Measurements from ENCODE around the gene TNS3.

The TNS3 gene

DNA sequence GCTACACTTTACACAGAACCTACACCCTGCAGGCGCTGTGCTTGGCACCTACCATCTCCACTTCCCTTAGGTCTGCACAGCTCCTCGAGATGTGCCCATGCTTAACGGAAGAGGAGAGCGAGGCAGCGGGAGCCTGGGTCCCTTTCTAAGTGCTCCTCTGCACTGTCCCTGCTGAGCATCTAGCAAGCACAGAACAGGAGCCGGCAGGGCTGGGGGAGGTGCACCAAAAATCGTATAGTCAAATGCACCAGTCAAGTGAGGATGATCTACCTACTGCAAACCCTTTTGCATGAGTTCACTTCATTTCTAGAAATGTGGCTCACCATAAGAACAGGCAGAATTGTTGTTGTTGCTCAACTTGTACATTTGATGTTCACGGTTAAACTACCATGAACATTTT is 267.7 kb downstream of the TNS3 start:
- peak; percentile 10 for DNase-seq

DNA sequence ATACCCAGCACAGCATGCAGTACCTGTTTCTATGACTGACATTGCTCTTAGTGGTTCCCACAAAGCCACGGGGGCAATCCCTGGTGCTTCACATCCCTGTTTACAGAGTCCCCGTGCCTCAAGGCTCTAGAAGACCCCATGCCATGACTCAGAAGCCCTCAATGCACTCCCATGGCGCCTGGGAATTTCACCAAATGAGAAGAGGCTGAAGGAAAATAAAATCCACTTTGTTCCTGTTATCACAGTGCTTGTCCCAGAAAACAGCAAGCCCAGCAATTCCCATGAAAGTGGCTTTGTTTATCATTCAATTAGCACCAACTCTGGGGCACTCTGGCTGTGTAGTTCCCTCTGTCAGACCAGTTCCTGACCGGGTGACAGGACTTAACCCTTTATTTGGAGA is 268.3 kb downstream of the TNS3 start:
- DNase-seq, result no peak

DNA sequence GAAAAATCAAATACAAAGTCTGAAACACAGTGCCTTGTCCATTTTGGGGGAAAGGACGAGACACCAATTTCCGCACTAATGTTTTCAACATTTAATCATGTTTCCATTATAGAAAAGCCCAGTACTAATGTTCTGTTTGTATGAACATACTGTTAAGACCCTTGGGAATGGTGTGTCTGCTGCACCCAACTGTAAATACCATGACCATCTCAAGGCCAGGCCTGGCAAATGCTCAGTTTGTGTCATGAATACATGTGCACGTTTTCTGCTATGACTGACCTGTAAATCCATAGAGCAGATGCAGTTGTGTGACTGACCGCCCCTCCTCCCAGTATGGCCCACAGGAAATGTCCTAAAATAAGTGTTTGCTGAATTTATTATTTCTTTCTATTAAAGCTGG is 270.0 kb downstream of the TNS3 start:
- no peak for DNase-seq

DNA sequence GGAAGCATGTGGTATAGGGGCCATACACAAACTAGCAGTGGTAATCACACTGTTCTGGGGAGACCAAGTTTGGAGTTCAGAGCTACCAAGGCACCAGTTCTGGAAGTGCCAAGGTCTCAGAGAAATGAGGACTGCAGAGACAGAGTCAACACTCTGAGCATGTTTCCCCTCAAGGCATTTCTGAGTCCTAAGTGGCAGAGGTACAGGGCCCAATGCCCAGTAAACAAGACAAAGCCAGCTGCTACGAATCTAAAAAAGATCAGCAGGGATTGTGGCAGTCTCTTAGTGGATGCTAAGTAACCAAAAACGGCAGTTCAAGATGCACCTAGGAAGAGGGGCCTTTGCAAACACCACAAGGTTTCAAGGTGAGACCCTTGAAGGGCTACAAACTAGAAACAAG is 271.9 kb downstream of the TNS3 start:
- DNase-seq, result no peak

DNA sequence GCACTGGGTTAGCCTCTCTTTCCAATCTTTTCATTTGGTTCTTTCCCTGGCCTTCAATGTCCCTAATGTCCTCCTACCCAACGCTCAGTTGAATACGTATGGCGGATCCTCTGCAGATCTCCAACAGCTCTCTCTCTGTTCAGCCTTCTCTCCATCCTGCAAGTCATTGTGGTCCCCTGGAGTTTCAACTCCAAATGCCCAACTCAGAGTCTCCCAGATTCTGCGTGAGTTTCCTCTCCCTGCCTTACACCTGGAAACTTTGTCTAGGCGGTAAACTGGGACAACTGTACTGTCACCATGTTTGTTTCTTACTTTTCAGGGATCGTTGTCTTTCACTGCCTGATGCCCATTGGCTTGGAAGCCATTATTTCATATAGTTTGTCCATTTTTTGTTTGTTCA is 273.1 kb downstream of the TNS3 start:
- no peak for DNase-seq

DNA sequence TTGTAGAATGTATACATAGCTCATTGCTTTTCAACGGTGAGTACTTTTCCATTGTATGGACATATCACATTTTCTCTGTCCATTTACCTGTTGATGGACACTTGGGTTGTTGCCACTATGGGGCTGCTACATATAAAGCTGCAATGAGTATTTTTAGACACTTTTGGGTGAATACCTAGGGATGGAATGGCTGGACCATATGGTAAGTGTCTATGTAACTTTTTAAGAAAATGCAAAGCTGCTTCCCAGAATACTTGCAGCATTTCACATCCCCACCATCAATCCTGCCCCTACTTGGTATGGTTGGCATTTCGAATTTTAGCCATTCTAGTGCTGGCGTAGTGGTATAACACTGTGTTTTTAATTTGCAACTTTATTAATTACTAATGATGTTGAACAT is 274.6 kb downstream of the TNS3 start:
- DNase-seq, result no peak

DNA sequence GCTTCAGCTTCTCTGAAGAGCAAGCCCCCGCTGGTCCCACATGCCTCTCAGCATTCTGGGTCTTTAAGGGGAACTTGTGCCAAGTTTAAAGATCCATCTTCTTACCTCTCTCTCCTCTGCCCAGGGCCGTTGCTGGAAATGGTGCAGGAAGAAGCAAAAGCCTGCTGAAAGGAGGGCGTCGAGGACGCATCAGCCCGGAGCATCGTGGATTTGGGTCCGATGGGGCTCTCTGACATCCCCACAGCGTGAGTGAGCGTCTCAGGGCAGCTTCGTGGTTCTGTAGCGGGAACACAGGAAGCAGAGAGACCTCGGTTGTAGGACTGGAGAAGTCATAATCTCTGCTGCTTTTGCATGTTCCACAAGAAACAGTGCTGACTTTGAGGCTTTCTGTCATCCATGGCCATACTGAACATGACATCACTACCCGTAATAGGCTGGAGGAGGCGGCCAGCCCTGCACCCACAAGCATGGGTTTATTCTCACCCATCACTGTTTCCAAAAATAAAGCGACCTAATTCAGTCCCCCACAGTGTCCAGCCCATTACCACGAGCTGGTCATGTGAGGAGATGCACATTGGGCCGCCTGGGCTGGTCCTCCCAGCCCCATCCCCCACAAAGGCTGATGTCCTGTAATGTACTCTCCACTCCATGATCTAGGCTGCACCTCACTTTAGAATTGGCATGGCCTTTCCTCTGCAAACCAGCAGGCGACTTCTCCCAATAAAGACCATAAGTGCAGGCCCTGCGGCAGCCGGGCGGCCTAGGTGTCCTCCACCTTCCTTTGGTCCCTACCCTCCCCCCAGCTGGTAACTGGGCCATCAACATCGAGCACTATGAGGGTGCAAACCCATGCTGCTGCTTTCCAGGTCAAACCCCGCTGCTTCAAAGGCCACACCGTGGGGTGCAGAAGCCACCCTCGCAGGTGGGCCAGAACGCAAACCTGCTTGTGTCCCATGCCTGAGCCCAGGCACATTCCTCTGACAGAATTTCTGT is 276.9 kb downstream of the TNS3 start:
- DNase-seq, result no peak

DNA sequence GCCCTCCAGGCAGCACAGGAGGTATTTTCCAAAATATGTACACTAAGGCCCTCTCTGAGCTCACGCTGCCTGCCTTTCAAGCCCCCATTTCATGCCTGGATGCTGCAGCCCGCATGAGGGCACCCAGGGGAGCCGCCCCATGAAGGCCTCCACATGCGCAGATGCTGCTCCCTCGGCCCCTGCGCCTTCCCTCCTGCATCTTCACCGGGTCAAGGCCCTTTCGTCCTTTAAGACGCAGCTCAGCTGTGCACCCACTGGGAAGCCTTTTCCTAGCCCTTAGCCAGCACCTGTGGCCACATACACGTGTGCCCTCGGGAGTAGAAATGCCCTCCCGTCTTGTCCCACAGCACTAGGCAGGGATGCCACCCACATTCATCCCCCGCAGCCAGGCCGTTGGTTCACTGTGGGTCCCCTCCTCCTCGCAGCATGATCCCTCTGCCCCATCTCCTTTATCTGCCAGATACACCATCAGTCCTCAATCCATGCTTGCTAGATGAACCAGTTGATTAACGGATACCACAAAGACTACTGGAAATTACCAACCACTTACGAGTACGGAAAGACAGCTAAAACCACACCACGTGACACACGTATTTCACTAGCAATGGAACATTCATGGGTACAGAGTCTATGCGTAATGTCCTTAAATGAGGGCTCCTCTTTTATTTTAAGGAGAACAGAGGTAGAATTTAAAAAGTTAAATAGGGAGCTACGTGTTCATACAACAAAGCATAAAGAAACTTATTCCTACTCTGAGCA is 278.0 kb downstream of the TNS3 start:
- peak; percentile 24 for DNase-seq

DNA sequence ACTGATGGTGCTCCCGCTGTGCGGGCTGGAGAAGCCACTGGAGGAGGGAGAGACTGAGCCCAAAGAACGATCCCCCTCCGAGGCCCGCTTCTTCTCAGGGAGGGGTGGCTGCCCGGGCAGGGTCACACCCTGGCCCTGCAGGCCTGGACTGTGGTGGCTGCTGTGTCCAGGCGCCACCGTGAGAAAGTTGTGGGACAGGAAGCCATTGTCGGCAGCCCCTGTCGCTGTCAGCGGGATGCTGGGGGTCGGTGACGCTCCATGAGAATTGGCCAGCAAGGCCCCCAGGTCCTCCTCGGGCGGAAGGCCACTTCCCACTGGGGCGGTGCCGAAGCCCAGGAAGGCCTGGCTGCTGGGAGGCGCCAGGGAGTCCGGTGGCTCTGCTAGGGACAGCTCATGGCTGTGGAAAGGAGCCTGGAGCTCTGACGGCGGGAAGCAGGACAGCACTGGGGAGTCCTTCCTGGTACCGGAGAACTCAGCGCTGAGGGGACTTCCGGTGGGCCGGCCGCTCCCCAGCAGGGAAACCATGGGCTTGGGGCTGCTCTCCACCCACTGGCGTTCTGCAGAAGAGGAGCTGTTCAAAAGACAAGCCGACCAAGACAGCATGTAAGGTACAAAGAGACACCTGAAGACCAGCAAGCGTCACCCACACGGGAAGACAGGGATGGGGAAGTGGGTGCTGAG is 278.8 kb downstream of the TNS3 start:
- DNase-seq, result no peak

DNA sequence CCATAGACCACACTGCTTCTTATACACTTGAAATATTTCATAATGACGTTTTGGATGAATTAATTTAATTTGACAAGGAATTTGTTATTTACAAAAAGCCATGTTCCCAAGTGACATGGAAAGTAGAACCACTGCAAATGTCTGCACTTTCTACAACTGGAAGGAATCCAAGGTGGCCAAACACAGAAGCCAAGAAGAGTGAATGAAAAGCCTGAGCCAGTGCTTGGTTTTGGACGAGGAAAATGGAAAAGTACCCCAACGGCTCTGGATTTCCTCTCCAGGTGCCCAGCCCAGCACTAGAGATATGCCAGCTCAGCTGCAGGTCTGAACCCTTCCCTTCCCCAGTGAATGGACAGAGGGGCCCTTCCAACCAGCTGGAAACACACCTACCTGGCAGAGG is 279.4 kb downstream of the TNS3 start:
- no peak for DNase-seq

DNA sequence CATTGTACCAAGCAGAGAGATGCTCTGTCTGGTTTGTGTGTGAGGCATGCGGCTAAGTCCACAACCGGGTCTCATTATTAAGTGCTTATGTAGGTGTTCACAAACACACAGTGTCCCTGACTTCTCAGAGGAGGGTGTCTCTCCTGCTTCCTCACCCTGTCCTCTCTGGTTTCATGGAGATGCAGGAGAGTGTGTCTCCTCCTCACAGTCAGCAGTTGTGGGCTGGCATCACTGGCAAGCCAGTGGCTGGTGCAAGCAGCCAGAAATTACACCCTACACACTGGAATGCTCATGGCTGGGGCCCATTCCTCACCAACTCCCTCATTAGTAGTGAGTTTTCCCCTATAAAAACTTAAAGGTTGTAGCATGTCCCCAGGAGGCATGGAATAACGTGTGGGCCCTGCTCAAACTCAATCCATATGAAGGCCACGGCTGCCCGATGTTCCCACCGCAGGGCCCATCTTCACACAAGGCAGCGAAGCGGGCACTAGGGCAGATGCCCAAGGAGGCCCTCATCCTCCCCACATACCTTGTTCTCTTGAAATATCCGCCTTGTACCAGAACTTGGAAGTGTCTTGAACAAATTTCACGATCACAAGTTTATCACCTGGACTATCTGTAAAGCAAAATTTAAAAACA is 280.1 kb downstream of the TNS3 start:
- DNase-seq, result no peak

DNA sequence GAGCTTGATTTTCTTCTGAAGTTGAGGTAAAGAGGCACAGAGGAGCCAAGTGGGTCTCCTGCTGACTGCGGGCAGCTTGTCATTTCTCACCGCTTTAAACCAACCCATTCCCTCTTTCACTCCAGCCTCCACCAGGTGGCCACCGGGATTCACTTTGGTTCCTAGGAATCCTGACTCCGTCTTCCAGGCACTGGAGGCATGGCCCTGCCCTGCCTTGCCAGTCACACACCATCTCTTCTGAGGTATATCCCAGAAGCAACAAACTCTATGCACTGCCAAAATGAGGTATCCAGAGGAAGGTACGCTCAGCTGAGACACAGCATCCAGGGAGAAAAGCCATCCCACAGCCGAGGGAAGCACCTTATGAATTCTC is 280.8 kb downstream of the TNS3 start:
- no peak for DNase-seq

DNA sequence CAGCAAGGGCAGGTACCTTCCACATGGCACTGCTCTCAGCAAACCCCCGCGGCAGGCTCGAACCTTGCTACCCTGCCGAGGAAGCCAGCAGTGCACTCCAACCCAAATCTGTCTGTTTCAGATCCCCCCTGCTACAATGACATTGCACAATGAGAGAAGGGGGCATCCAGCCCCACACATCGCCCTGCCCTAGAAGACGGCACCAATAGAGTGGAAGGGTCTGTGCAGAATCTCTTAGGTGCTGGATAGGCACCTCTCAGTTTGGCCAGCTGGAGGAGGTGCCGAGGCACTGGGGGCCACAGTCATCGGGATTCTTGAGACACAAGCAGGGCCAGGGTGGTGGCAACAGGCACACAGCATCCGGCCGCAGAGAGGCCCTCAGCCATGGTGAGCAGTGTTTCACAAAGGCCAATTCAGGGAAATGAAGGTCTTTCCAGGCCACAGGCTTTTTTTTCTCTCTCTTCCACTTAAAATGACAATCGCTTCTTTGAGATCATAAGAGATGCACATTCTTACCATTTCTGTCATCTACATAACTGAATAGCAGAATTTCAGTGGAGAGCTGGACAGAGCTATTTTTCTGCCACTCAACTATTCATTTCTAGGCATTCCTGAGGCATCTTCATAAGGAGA is 281.3 kb downstream of the TNS3 start:
- DNase-seq, result no peak

DNA sequence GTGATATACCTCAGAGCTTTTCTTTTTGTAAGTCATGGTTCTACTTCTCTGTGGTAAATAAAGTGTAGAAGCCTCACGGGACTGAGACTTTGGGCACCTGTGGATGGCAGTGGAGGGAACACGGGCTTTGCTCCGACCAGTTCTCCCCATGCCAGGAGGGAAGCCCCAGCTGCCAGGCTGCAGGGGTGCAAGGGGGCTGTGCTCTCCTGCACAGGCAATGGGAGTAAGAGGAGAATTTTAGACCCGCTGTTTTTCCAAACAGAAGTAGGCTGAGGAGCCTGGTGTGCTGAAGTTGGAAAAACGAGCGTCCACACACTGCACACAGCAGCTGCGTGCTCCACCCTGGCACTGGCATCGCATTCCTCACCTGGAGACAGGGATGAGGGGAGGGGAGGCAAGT is 282.4 kb downstream of the TNS3 start:
- DNase-seq, result no peak

DNA sequence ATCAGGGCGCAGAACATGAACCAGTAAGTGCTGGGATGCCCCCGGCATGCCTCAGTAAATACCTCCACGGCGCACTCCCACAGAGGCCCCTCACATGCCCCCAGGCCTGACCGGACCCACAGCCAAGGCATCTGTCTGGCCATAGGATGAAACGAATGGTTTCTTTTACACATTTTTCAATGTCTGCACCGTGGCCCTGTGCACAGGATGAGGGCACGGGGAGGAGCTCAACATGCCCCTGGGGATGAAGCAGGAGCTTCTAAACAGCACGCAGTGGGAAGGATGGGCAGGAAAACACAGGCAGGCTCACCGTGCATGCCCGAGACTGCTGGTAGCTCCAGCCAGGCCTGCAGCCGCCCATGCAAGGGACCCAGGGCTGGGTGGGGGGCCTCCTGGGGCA is 283.3 kb downstream of the TNS3 start:
- DNase-seq, result no peak

DNA sequence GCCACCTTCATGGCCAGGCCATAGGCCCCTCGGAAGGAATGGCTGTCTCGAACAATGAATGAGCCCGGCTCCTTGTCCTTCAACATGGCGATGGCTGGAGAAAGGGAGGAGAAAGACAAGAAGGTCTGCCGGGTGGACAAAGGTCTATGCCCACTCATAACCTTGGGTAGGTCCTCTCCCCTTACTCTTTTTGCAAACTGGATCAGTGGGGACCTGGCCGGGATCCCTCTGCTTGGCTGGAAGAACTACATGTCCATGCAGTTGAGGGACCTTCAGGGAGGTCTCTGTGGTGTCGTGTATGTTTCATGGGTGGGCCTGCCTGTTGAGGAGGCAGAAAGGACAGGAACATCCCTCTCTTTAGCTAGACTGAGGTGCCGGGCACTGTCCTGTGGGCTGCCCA is 284.8 kb downstream of the TNS3 start:
- DNase-seq, result no peak

DNA sequence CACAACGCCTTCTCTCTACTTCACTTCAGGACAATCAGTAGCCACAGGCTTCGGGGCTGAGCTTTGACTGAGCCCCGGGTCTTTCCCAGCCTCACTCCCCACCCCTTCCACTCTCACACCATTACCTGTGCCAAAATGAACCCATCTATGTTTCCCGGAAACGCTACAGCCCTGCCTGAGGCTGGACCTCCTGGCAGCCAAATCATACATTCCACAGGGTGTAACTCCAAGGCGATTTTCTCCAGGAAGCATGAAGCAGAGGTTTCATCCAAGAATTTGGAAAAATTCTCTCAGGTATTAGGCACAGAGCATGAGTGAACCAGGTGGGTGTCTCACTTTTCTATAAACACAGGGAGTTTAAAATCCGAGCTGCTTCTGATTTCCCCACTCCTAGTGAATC is 286.3 kb downstream of the TNS3 start:
- DNase-seq, result no peak

DNA sequence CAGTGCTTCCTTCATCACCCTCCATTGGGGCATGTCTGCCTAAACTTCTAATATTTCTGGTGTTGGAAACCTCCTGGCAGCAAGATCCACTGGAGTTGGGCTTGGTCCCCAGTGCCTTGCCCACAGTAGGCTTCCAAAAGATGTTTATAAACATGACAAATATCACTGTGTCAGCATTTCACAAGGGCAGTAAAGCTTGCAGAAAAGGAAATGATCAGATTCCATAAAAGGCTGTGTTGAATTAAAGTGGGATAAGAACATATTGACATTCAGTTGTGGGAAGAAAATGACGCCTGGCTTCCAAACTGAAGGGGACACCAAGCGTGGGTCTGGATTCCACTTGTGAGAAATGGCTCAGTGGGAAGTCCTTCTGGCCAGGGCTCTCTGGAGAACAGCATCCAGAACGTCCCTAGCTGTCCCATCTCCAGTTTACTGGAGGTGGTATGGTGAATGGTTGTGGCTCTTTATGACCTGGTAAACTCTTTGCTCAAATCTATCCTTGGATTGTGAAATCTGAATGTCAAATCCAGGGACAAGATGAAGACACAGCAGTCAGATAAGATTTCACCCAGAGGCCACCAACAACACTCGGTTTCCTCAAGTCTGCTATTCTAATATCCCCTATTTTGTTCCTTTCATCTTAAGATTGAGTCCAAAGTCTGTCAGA is 287.2 kb downstream of the TNS3 start:
- DNase-seq, result no peak

DNA sequence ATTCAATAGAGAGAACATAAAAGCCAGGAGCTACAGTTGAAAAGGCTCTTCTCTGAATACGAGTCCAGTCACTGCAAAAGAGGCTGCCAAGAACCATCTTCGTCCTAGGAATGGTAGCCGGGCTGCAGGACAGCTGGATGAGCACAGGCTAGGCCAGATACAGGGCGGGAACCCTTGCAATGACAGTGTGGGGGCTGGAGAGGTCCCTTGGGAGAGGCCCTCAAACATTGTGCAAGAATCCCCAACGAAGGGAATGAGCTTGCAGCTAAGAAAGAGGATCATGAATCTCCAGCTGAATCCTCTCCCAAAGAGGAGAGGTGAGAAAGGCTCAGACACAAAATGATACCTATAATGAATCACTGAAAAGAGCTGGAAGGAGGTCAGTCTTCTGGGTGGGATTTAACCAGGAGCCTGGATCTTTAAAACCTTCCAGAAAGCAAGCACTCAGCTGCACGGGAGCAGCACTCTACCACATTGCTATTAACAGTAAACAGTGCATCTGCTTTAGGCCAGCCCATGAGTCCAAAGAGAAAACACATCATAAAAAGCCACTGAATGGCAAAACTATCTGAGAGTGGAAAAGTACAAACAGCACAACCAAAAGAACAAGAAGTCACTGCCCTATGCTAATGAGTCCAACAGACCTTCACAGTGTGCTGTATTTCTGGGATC is 287.9 kb downstream of the TNS3 start:
- DNase-seq, result no peak

DNA sequence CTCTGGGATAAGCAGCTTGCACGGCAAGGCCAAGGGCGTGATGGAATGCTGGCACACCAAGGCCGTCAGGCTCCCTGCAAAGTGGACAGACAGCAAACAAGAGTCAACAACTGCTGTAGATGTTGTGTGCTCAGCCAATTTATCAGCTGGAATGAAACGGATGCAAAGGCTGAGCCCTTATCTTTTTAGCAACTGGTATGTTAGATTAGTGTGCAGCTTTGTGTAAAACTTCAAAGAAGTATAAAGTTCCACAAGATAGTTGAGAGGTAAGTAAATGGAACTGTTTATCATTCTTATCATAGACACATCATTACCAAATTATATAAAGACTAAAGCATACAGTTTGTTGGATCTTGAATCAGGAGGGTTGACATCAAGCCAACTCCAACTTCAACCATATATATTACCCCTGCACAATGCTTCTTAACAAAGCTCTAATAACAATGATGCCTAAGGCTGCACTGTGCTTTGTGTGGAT is 289.0 kb downstream of the TNS3 start:
- DNase-seq, result no peak

DNA sequence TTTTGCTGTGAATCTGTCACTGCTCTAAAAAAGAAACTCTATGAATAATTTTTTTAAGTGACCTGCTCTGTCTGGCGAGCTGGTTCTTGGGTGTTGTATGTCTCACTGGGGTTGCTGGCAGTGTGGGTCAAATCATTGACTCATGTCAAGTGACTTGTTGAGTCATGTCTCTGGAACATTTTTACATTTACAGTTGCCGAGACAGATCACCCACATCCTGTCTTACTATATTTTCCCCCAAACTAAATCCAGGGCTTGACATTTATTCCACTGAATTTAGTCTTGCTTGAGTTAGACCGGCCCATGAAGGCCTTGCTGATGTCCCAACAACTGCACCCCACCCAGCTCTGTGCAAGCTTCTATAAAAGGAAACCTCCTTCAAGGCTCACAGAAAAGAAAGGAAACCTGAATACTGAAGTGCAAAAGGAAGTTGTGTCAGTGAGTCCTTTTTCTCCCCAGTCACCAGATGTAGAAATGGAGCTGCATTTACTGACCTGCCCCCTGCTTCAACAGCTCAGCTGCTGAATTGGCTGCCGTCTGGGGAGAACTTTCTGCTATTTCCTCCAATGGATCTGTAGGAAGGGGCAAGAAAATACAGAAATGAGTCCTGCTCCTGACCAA is 290.3 kb downstream of the TNS3 start:
- DNase-seq, result peak; percentile 73

Measured in activated CD4-positive, alpha-beta T cell treated with anti-CD3 and anti-CD28 coated beads, Interleukin-10, Interleukin-2, amounts not matched to agents 100 ng/mL and 50 ng/mL, durations not matched to agents 16 hours and 8 hours (primary cell).